Melanocyte of skin (primary cell): ENCODE measurements around the gene MACROH2A1. TPM values are rescaled to one million over a fixed set of nuclear protein-coding genes. Genes with fewer than 3 reads are reported as not detected.

ENCODE experiments used
- small RNA-seq, 2 donors: library from RNA; depleted of rRNA; stranded (forward); fragments of <200 nt; gene quantifications; one replicate each; pipeline ENCODE3, GENCODE V24; 2012
- total RNA-seq, 2 donors: library from RNA; depleted of rRNA; stranded (reverse); fragments of >200 nt; gene quantifications; 2 replicates each; pipeline ENCODE4 v1.2.3, GENCODE V29; 2012

The MACROH2A1 gene
- 100 to 1,000 TPM; 119 to 181 TPM for total RNA-seq

DNA sequence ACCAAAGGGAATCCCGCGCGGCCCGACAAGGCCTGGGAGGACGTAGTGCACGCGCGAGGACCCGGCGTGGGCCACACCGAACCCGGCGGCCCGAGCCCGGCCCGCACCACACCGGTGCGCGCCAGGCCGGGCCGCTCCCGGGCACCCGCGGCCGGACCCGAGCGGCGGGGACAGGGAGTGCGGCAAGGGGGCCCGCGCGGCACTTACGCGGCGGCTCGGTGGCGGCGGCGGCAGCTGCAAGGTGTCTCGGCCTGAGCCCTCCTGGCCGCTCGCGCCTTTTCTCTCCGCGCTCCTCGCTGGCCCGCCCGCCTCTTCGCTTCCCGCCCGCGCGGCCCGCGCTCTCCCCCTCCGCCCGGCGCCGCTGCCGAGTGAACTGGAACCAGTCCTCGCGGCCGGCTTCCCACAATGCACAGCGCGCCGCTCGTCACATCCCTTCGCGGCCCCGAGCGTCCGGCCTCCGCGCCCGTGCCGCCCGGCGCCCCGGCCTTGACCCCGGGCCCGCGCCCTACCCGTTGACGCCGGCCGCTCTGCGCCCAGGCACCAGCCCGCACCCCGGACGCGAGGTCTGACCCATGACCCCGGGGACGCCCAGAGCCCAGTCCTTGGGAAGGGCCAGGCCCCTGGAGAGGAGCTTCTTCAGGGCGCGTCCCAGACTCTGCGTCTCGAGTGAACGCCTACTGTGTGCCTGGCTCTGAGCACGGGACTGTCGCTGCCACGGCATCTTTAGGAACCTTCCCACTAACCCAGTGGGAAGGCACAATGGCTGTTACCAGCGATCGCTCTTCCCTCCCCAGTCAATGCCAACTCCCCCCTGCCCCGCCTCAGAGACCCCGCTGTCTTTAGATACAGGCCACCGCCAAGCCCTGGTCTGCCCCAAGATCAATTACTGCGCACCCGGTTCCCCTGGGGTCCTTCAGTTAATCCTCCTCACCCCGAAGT lies at the start of gene MACROH2A1:
Gene MACROH2A1 (minus strand): TSS at position 377 of the 939 bp plus-strand sequence. CDS start 10,138 bp downstream, outside the sequence.

DNA sequence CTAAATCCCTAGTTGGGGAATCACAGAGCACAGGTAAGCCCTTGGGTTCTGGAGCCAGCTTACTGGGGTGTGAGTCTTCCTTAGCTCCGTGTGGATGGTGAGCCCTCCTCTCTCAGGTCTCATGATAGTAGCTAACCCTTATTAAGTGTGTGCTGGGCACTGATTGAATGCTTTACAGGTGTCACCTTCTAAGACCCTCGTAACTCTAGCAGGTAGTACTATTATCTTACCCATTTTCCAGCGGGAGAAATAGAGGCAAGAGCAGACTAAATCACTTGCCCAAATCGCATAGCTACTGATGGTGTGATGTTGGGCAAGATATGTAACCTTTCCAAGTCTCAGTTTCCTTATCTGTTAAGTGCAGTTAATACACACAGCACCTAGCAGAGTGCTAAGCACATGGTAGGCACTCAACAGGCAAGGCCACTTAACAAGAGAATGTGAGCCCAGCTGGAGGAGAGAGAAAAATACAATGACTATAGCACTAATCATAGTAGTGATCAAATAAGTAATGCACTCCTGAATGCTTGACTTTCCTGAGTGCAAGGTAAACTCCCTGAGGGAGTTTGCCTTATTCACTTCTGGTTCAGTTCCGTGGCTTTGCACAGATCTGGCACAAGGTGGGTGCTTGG lies 48.4 kb upstream of the MACROH2A1 start, which contains the start of gene DCANP1:
Gene DCANP1 (minus strand): TSS at position 51 of the 632 bp plus-strand sequence. CDS start 240 bp downstream, outside the sequence.

Small RNA genes lying within 50 kb of the gene (small RNA-seq; reads per million reads assigned to genes)
- 0 reads per million in 2 donors for gene DCANP1

Other genes starting within 250 kb of the MACROH2A1 start
- not detected for gene DCANP1, start 48.1 kb upstream of the MACROH2A1 start, total RNA-seq
- gene TIFAB, start 53.1 kb upstream of the MACROH2A1 start, total RNA-seq = not detected
- gene NEUROG1, start 136.7 kb upstream of the MACROH2A1 start, total RNA-seq = not detected
- gene CXCL14, start 179.8 kb upstream of the MACROH2A1 start, total RNA-seq = not detected